A673 (cell line): ENCODE results near the gene CTNNA3.

Source experiments
- CTCF ChIP-seq: fragments of 300-800, 200-600 bp; sonication (generic); conservative IDR thresholded peaks from 2 replicates; pipeline ENCODE4 v1.5.1; 2017; ENCODE audit warnings: low read depth, mild to moderate bottlenecking, antibody characterized with exemption, low read length, moderate library complexity, mixed read lengths
- EZH2 ChIP-seq: fragments of 200-600 bp; sonication (generic); IDR thresholded peaks from 2 replicates; pipeline ENCODE4 v1.6.1; 2017; ENCODE audit warnings: borderline replicate concordance, low read depth, mild to moderate bottlenecking, mixed read lengths, antibody characterized with exemption, low read length; ENCODE audit not compliant: poor library complexity, severe bottlenecking

- TF ChIP-seq CTCF, result no peak
- TF ChIP-seq EZH2, result no peak
Observed at GRCh38 chr10:67140641-67141040, 555.4 kb downstream of the CTNNA3 start.
